ENCODE data around the gene TMEM43.
A peak's percentile ranks its signal among the peaks of the same experiment; 100 is the strongest.
"Not testable (repeated sequence)": the region's sequence is repeated elsewhere in the genome, so short reads cannot be mapped to it uniquely, and the experiment has no call there.

TMEM43 gene, protein sequence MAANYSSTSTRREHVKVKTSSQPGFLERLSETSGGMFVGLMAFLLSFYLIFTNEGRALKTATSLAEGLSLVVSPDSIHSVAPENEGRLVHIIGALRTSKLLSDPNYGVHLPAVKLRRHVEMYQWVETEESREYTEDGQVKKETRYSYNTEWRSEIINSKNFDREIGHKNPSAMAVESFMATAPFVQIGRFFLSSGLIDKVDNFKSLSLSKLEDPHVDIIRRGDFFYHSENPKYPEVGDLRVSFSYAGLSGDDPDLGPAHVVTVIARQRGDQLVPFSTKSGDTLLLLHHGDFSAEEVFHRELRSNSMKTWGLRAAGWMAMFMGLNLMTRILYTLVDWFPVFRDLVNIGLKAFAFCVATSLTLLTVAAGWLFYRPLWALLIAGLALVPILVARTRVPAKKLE

DNA sequence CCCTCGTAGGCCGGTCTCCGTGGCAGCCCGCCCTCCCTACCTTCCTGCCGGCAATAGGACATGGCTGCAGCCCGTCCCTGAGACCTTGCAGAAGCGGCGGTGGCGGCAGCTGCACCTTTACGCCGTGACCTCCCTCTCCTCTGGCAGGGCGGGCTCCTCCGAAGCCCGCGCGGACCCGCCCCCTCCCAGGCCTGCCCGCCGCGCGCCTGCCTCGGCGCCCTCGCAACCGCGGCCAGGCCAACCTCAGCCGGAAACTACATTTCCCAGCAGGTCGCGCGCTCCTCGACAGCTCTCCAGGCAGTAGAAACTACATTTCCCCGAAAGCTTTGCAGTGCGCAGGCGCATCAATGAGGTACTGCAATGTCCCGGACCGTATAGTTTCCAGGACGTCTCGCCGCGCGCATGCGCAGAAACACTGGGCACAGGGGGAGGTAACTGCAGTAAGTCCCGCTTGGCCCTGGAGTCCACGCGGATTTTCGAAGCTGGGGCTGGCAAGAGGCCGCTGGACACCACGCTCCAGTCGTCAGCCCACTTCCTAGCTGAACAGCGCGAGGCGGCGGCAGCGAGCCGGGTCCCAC, at the start of gene TMEM43, which contains the start of gene CHCHD4:
Gene TMEM43, plus strand, starts transcription at position 438 of the 578 bp plus-strand sequence. CDS start 142 bp downstream, outside the sequence.
Gene CHCHD4, minus strand, starts transcription at position 256 of the 578 bp plus-strand sequence. Its CDS starts 194 bp downstream, at position 62.
- DNase-seq: peak; percentile 98

DNA sequence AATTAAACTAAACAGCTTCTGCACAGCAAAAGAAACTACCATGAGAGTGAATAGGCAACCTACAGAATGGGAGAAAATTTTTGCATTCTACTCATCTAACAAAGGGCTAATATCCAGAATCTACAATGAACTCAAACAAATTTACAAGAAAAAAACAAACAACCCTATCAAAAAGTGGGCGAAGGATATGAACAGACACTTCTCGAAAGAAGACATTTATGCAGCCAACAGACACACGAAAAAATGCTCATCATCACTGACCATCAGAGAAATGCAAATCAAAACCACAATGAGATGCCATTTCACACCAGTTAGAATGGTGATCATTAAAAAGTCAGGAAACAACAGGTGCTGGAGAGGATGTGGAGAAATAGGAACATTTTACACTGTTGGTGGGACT, 49.6 kb upstream of the TMEM43 start:
- not testable (repeated sequence) for DNase-seq

DNA sequence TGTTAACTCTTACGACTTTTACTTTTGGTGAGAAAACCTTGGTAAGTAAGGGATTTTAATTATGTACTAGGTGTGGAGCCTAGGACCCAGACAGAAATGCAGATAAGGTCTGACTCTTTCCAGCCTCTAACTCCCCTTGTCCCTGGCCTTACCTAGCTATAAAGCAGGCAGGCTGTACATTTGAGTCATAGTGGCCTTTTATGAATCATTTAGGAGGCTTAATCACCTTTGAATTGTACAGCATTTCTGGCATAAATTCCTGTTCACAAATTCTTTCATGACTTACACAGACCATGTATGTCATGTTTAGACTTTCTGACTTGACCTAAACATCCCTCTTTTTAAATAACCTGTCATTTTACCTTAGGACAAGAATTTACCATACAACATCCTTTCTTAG, 47.5 kb upstream of the TMEM43 start:
- DNase-seq: no peak

DNA sequence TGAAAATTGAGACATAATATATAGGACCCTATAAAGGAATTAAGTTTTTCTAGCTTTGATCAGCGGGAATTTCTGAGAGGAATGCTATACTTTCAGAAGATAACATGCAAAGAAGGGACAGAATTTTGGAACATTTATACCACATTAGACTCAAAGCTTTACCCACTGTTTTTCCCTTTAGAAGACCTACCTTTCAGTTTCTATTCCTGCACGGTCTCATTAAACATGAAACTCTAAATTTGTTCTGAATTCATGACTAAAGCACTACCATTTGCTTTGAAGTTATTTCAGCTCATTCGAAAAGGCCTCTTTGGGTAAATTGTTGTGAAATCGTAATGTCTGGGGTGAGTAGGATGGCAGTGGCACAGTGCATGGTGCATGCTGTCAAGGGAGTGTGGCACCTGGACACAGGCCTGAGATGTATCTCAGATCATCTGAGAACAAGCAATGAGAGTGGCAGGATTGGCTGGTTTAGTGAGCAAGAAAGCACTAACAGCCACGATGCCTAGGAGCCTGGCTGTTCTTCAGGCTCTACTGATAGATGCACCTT, 42.7 kb upstream of the TMEM43 start:
- DNase-seq: no peak

DNA sequence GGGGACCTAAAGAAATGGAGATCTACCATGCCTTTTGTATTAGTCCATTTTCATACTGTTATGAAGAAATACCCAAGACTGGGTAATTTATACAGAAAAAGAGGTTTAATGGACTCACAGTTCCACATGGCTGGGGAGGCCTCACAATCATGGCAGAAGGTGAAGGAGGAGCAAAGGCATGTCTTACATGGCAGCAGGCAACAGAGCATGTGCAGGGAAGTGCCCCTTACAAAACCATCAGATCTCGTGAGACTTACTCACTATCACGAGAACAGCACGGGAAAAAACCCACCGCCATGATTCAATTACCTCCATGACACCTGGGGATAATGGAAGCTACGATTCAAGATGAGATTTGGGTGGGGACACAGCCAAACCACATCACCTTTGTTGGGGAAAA, 37.4 kb upstream of the TMEM43 start:
- DNase-seq: not testable (repeated sequence)

DNA sequence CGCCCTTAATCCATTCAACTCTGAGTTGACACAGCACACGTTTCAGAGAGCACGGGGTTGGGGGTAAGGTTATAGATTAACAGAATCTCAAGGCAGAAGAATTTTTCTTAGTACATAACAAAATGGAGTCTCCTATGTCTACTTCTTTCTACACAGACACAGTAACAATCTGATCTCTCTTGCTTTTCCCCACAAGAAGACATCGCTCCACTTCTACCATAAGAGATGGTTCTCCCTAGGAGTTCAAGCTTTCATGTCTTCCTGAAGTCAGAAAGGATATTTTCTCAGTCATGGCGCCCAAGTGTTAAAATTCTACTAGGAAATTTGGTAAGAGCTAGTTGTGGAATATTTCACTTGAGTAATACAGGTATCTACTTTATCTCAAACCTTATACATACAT, 32.9 kb upstream of the TMEM43 start:
- not testable (repeated sequence) for DNase-seq

DNA sequence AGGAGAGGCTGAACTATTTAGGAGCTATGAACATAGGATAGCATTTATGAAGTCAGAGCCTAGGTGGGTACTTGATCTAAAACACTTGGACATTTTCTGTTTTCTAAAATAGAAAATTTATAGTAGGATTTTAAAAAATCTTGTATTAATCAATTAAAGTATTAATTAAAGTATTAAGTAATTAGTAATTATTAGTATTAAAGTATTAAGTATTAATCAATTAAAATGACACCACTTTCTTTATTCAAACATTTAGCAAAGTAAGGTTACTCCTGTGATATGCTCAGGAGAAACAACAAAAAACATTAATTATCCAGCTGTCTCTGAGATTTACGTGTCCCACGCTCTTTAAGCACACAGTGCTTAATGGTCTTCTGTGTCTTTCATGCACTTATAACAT, 32.4 kb upstream of the TMEM43 start:
- no peak for DNase-seq

DNA sequence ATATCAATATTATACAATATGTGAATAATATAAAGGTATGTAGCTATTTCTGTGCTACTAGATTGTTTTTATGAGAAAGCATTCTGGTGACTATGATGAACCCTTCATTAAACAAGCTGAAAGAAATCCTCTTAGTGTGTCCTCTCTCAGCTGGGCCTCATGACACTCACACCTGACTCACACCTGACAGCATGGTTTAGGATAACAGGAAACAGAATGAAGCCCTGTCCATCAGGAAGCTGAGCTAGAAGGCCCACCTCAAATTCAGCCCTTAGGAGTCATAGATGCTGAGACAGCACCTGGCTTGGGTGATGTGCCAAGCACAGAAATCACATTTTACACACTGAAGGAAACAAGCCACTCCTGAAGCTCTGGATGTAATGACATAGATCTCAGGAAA, 31.0 kb upstream of the TMEM43 start:
- DNase-seq: no peak

DNA sequence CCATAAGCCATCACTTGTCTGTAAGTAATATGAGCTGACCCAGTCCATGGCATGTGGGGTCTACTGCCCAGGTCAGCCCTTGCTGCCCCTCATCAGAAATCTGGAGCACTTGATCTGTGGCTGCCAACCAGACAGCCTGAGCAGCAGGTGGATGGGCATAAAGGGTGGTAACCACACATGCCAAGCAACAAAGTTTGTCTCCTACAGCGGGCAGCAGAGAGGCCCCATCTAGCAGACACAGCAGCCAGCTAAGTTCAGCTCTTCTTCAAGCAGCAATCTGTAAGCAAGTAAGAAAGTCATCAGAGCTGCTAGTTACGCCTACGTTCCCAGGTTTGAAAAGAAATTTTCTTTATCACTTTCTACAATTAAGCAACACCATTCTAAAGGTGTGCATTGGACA, 28.1 kb upstream of the TMEM43 start:
- no peak for DNase-seq

DNA sequence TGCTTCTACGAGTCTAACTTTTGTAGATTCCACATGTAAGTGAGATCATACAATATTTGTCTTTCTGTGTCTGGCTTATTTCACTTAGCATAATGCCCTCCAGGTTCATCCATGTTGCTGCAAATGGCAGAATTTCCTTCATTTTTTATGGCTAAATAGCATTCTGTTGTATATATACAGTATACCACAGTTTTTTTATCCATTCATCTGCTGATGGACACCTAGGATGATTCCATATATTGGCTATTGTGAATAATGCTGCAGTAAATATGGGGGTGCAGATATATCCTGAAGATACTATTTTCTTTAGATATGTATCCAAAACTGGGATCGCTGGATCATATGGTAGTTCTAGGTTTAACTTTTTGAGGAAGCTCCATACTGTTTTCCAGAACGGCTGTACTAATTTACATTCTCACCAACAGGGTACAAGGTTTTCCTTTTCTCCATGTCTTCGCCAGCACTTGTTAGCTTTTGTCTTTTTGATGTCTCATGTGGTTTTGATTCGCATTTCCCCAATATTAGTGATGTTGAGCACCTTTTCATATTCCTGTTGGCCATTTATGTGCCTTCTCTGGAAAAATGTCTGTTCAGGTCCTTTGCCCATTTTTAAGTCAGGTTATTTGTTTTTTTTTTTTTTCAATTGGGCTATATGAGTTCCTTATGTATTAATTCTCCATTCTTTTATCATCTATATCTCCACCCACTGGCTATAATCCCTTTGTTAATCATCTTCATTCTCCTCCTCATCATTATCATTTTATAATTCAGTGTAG, 27.0 kb upstream of the TMEM43 start:
- no peak for DNase-seq

DNA sequence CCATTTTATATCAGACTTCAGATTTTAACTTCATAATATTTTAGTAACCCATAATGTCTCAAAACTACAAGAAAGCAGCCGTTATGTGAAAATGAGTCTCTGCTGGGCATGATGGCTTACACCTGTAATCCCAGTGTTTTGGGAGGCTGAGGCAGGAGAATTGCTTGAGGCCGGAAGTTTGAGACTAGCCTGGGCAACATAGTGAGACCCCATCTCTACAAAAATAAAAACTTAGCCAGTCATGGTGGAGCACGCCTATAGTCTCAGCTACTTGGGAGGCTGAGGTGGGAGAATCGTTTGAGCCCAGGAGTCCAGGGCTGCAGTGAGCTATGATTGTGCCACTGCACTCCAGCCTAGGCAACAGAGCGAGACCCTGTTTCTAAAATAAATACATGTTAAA, 15.0 kb upstream of the TMEM43 start:
- DNase-seq: not testable (repeated sequence)

DNA sequence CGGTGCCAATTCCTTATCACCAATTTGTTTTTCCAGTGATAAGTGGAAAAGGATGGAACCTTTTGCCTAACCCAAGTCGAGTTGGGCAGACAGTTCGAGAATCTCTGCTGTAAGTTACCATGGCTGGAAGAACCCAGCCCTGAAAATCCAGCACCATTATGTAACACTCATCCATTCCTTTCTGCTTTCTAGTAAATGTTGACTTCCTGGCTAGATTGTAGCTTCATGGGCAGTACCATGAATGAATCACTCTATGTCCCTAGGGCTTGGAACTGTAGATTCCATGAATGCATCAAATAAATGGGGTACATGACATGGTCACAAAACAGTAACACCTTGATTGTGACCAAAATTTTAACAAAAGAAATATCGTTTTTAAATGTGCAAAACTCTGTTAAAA, 14.2 kb upstream of the TMEM43 start:
- no peak for DNase-seq

DNA sequence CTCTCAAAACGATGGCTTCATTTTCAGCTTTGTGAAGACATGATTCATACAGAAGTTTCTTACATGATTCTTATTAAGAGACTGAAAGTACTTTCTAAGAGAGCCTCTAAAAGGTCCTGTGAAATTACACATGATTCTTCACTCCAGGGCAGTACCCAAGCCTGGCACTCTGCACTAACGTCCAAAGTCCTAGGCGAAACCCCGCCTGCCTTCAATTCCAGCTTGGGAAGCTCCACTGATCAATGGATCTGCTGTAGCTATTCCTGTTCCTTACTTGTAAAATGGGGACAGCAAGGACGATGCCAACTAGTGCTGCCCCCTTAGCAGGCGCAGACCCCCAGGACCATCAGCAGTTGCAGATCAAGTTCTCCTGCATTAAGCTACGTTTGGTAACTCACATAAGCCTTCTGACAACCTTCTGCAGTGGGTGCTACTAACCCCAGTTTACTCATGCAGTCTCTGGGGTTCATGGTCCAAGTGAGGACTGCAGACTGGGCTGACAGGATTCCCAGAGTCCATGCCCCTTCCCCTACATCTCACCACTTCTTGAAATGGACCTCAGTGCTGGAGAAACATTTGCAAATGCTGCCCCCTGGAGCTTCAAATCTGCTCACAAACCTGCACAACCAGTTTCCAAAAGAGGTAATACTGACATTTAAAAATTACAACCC, 10.8 kb upstream of the TMEM43 start:
- DNase-seq: peak; percentile 7

DNA sequence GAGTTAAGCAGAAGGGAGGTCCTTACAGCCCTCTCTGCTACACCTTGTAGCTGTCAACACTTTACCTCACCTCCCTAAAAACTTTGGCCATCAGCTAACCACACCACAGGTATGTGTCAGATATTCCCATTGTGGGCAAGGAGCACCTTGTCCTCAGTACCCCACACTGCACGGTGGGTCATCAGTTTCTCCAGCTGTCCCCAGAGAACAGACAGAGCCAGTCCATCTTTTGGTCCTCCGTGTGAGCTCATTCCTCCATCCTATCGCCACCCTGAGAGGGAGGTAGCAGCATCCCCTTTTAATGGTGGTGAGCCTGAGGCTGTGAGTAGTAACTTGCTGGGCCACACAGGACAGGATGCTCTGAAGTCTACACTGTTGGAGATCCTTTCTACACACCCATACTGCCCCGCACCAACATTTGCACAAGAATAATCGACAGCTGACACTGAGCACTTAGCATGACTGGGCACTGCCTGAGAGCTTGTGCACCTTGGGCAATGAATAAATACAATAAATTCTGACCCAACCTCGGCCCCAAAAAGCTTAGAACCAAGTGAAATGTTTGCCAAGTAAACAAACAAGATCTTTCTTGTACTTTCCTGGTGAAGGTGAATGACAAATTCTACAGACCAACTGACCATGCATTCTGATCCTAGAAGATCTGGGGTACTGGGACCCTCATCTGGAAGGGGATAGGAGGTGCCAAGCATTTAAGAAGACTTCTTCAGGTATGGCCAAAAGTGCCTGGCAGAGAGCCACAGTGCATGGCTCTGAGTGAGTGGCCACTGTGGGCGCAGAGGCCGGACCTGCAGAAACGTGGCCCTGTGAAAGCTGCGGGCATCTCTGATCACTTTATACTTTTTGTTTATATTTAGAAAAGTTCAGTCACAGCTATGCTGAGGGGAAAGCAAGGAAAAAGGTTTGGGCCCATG, 7.1 kb upstream of the TMEM43 start:
- DNase-seq: no peak

DNA sequence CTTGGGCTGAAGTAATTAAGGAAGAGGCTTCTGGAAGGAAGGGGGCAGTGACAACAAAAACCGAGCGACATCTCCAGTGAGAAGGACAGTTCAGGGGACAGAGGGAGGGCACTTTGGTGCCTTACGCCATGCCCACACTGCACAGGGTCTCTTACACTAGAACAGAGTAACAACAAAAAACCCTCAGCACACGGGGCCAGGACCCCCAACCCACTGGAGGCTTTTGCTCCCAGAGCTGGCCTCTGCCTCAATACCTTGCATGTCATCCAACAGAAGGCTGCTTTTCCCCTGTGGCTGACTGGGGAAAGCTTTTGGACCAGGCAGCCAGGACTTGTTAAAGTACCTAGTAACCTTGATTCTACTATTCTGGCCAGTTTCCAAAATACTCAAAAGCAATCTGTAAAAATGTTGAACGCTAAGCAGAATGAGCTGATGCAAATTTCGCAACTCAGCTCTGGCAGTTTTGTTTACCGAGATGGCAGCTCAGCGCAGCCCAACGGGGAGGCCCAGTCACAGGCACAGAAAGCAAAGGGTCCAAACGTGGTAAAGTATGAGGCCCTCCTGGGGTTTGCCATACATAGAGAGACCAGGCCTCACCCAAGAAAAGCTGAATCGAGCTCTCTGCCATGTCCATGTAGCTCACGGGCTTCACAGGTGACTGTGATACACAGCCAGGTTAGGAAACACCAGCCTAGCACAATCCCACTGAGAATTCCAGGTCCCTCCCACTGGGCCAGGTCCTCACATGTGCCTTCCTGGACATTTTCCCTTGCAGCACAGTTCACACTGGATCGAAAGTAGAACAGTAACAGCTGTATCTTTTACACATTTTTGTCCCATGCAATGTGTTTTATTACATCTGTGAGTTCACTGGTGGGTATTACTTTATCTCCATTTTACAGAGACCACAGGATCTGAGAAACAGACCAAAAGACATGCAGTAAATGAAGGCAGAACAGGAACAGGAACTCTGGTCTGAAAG, 6.2 kb upstream of the TMEM43 start:
- DNase-seq: no peak

DNA sequence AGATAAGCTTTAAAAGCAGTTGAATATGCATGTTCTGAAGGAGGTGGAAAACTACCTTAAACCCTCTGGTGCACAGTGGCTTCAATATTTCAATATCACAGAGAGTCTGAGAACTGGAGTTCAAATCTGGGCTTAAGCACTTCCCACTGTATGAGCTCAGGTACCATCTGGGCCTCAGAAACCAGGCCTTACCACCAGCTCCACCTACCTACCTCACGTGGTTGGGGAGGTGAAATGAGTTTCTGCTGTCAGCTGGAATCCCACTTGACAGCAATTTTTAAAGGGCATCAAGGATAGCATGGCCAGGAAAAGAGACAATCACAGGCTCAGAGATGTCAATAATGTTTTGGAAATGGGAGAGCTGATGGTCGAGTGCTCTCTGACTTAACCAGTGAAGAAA, 5.2 kb upstream of the TMEM43 start:
- no peak for DNase-seq

DNA sequence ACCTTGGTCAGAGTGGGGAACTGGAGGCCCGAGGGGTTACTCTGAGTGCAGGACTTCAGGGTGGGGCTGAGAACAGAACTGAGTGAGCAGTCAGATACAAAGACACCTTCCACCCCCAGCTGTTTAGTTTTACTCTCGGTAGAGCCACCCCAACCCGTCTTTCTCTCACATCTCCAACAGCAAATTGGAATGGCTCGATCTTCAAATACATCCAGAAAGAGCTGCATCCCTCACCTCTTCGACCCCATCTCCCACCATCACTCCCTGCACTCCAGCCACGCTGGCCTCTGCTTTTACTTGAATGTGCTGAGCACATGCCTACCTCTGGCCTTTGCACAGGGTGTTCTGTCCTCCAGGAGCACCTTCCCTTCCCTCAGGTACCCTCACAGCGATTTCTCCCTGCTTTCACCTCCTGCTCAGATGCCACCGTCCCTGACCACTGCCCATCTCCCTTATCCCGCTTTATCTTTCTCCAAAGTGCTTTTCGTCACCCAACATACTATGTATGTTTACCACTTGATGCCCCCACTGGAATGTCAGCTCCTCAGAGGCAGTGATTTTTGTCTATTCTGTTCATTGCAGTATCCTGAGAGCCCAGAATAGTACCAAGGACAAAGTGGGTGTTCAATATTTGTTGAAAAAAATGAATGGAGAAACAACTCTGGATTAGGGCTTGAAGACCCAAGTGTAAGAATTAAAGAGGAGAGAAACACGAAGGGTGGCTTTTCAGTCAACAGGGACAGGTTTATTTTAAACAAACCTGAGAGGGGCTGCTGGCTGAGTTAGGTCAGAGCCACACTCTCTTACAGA, 4.5 kb upstream of the TMEM43 start:
- DNase-seq: no peak

DNA sequence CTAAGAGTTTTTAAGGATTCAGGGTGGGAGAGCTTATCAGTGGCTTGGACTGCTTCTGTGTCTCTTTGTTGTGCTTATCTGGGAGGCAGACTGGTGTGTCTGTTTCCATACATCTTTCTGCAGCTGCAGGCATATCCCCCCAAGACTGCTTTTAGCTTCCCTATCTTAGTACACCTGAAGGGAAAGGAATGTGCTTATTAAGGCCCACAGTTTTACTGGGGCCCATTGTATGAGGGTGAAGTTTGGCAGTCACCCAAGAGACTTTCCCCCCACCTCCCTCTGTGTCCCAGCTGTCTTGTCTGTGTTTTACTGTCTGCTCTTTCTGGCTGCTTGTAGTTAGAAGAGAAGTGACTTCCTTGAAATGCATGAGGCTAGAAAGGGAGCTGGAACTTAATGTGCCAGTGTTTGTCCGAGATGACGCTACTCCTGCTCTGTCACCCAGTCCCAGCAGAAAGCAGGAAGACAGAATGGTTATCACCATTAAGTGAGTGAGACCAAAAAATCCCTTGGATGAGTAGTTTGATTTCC, 3.9 kb upstream of the TMEM43 start:
- DNase-seq: not testable (repeated sequence)

DNA sequence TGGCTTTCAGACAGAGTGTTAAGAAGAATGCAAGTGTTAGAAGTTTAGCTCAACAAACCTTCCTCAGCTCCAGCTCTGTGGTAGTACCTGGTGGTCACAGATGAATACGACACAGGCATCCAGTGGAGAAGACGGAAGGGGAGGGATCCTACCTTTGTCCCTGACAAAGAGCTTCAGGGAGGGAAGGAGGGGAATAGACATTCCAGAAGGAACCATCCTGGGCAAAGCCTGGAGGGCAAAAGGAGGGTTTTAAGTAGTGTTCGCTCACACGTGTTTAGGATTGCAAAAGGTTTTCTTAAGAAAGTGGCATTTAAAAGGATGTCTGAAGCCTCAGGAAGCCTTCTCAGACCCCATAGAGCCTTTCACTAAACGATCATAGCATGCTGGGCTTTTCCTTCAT, 3.0 kb upstream of the TMEM43 start:
- DNase-seq: no peak

Data from Kasumi-1 (cell line).